ENCODE results near the gene KLHDC7A. TPM values are rescaled to one million over a fixed set of nuclear protein-coding genes. Genes with fewer than 3 reads are reported as not detected.

KLHDC7A gene
- total RNA-seq, 6 experiments from 2014 or later, result 2.3 to 9.2 (median 6.9) TPM

GRCh38 chr1:18475234-18475905 lies 5.4 kb upstream of the KLHDC7A start:
- no peak for DNase-seq
- H3K27me3 ChIP-seq, result no peaks in the 10 kb centered on the region
- ATAC-seq, result no peak
- no peak for TF ChIP-seq POLR2A (IDR thresholded peaks at IDR 0.05)
- no peak for TF ChIP-seq CTCF (IDR thresholded peaks at IDR 0.05)
- WGBS (ENCODE audit: insufficient coverage, low coverage, low lambda C conversion rate, missing lambda C conversion rate), result 86% methylated on average over 8 of the region's 10 CpGs
- H3K36me3 ChIP-seq, result no peaks in the 10 kb centered on the region
- intact Hi-C loops (cut with DNase I), result no loop called here
- no peak overlapping the region for H3K4me3 ChIP-seq
- no peaks in the 10 kb centered on the region for H3K9me3 ChIP-seq
- H3K27ac ChIP-seq, result no peak overlapping the region
- H3K4me1 ChIP-seq, result peaks cover 0 to 14% (median 4%) of the 10 kb centered on the region in 4 donors

- no peak for TF ChIP-seq POLR2A (IDR thresholded peaks at IDR 0.05)
- TF ChIP-seq CTCF (IDR thresholded peaks at IDR 0.05), result no peak
- no peak for ATAC-seq
- Histone ChIP-seq H3K27me3 (no peaks in the 10 kb centered on the region), H3K4me3 (no peak overlapping the region), H3K4me1 (peaks cover 0 to 21% (median 4%) of the 10 kb centered on the region in 4 donors), H3K36me3 (no peaks in the 10 kb centered on the region), H3K9me3 (no peaks in the 10 kb centered on the region), H3K27ac (peak overlapping the region in 2 of 3 donors; percentile 74 to 76)
- no peak for DNase-seq
- intact Hi-C loops (cut with DNase I), result no loop called here
- 30% methylated on average over 8 of the region's 8 CpGs for WGBS (ENCODE audit: insufficient coverage, low coverage, low lambda C conversion rate, missing lambda C conversion rate)
Observed at GRCh38 chr1:18479454-18479853, 1.3 kb upstream of the KLHDC7A start.

- peak; percentile 3 to 27 (median 13) for ATAC-seq
- WGBS (ENCODE audit: insufficient coverage, low coverage, low lambda C conversion rate, missing lambda C conversion rate), result 0% methylated on average over 1 of the region's 25 CpGs
- Histone ChIP-seq H3K4me1 (peaks cover 0 to 21% (median 4%) of the 10 kb centered on the region in 4 donors), H3K27ac (peak overlapping the region in 2 of 3 donors; percentile 74 to 76), H3K4me3 (peak overlapping the region; percentile 32 to 55 (median 44)), H3K27me3 (no peaks in the 10 kb centered on the region), H3K36me3 (no peaks in the 10 kb centered on the region), H3K9me3 (no peaks in the 10 kb centered on the region)
- TF ChIP-seq CTCF (IDR thresholded peaks at IDR 0.05) (no peak), POLR2A (IDR thresholded peaks at IDR 0.05) (no peak)
- intact Hi-C loops (cut with DNase I), result no loop called here
- peak; percentile 30 to 63 (median 59) for DNase-seq
Observed at GRCh38 chr1:18481190-18481920, 625 bp downstream of the KLHDC7A start.

GRCh38 chr1:18481921-18482701 lies 1.4 kb downstream of the KLHDC7A start:
- no peaks in the 10 kb centered on the region for H3K27me3 ChIP-seq
- WGBS (ENCODE audit: insufficient coverage, low coverage, low lambda C conversion rate, missing lambda C conversion rate), result 100% methylated on average over 1 of the region's 49 CpGs
- peak overlapping the region in 1 of 3 donors; percentile 74 for H3K27ac ChIP-seq
- H3K36me3 ChIP-seq, result no peaks in the 10 kb centered on the region
- H3K4me1 ChIP-seq, result peaks cover 0 to 26% (median 4%) of the 10 kb centered on the region in 4 donors
- TF ChIP-seq POLR2A (IDR thresholded peaks at IDR 0.05) (no peak), CTCF (IDR thresholded peaks at IDR 0.05) (no peak)
- no peak for DNase-seq
- H3K9me3 ChIP-seq, result no peaks in the 10 kb centered on the region
- intact Hi-C loops (cut with DNase I), result no loop called here
- ATAC-seq, result no peak
- peak overlapping the region in 2 of 3 donors; percentile 32 to 55 for H3K4me3 ChIP-seq

Measured in right lobe of liver (tissue), 6 donors.